ENCODE data around the gene MAGIX.
"Not testable (repeated sequence)": the region's sequence is repeated elsewhere in the genome, so short reads cannot be mapped to it uniquely, and the experiment has no call there.

MAGIX gene

DNA sequence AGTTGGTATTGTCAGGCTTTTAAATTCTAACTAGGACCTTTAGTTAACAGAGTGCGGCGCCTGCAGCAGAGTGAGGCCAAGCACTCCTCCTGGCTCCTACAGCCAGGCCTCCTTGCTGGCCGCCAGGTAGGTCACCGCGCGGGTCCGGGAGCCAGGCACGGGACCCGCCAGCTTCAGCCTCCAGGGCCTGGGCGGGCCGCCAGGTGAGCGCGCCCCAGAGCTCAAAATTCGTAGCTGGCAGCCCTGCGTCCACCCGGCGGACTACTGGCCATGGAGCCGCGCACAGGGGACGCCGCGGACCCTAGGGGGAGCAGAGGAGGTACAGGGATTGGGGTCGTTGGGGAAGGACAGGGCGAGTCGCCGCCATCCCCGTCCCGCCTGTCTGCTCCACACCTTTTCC, at the start of gene MAGIX:
TSS of gene MAGIX (plus strand) at position 139 of the 400 bp plus-strand sequence. CDS start at position 271, 132 bp downstream.
- DNase-seq: no peak

DNA sequence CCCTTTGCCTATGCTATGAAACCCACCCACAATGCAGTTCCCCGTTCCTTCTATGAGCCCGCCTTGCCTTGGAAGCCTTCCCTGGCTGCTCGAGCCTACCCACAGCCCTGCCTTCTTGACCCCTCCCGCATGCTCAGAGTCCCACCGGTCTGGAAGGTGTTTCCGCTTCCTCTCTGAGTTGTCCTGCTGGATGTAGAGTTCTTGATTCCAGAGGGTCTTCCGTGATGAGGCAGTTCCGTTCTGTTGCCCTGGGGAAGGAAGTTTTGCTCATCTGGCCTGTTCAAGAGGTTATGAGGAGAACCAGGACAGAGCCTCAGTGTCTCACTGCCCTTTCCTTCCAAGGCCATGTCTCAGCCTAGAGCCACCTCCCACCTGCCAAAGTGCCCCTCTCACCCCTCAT, 46.5 kb upstream of the MAGIX start:
- DNase-seq: no peak

DNA sequence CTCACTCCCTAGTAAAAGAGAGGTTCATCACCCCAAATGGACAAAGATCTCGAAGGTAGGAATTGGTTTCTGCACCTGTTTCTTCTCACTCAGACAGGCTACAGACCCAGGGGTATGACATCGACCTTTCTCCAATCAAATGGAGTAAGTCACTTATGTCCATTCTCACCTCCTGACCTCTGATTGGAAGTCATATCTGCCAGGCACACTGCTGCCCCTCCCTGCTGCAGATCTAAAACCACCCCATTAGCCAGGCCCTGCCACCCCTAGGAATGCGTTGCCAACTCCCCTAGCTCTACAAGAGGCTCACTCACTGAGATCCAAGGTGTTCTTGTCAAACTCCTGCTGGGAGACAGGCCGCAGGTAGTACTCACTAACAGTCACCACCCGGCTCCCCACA, 45.8 kb upstream of the MAGIX start:
- DNase-seq: no peak

DNA sequence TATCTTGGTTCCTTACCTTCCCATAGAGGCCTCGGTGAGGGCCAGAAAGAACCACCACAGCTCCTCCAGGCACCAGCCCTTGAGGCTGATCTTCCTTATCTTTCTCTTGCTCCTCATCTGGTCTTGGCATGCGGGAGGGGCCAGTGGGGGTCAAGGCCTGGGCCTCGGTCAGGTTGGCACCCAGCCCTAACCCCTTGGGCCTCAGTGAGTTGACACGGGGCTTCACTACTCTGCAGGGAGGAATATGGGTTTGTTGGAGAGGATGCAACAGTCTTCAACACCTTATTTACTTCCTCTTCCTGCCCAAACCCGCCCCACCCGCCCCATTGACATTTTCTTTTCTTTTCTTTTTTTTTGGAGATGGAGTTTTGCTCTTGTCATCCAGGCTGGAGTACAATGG, 45.0 kb upstream of the MAGIX start:
- no peak for DNase-seq

GRCh38 chrX:49120091-49120490, 42.5 kb upstream of the MAGIX start:
- DNase-seq: no peak

- DNase-seq: no peak
Observed at GRCh38 chrX:49122499-49122898, 40.1 kb upstream of the MAGIX start.

DNA sequence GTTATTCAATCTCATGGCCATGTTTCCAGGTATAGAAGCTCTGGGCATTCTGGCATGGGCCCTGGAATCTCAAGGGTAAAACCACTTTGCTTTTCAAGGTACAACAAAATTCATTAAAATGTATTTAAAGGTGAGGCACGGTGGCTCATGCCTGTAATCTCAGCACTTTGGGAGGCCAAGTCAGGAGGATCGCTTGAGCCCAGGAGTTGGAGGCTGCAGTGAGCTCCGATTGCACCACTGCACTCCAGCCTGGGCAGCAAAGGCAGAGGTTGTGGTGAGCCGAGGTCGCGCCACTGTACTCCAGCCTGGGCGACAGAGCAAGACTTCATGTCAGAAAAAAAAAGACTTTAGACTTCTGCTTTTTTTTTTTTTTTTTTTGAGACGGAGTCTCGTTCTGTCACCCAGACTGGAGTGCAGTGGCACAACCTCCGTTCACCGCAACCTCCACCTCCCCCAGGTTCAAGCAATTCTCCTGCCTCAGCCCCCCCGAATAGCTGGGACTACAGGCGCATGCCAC, 34.8 kb upstream of the MAGIX start:
- DNase-seq: peak in 1 of 2 donors; percentile 10

DNA sequence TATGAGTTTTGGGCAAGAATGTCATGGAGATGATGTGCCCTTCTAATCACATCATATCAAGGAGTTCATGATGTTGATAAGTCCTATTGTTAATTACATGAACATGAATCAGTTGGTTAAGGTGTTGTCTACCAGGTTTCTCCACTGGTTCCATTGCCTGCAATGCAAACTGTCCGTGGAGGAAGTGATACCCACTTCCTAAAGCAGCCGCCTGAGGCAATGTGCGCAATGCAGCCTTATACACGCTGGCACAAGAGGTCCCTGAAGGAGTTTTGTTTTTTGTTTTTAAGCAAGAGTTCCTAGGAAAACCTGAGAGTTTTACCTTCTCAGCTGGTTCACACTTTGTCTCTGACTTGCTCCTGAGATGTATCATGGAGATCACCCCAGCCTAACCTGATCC, 33.1 kb upstream of the MAGIX start:
- DNase-seq: no peak

DNA sequence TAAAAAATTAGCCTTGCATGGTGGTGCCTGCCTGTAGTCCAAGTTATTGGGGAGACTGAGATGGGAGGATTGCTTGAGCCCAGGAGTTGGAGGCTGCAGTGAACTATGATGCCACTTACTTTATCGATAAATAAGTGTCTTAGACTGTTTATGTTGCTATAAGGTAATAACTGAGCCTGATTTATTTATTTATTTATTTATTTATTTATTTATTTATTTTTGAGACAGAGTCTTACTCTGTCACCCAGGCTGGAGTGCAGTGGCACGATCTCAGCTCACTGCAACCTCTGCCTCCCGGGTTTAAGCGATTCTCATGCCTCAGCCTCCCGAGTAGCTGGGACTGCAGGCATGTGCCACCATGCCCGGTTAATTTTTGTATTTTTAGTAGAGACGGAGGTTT, 30.3 kb upstream of the MAGIX start:
- DNase-seq: not testable (repeated sequence)

DNA sequence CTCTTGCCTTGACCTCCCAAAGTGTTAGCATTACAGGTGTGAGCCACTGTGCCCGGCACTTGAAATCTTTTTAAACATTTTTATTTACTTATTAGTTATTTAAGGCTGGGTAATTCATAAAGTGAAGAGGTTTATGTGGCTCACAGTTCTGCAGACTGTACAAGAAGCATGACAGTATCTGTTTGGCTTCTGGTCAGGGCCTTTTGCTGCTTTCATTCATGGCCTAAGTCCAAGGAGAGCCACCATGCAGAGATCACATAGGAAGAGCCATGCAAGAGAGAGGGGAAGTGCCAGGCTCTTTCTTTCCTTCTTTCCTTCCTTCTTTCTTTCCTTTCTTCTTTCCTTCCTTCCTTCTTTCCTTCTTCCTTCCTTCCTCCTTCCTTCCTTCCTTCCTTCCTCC, 28.8 kb upstream of the MAGIX start:
- DNase-seq: no peak

- DNase-seq: no peak
Observed at GRCh38 chrX:49137492-49137891, 25.1 kb upstream of the MAGIX start.

DNA sequence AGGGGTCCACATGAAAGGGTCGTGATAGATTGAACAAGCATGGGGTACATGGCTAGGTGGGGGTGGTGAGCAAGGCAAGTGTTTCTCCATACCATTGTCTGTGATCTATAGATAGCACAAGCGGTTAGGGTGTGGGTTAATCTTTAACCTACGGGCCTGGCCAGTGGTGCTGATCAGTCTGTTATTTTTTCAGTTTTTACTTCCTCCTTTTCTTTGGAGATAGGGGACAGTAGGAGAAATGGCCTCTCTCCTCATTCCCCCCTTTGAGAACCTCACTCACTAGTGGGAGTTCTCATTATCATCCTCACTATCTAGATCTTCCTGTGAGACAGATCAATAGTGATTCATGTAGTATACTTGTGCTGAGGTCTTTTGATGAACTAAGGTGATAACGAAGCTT, 22.8 kb upstream of the MAGIX start:
- DNase-seq: no peak

DNA sequence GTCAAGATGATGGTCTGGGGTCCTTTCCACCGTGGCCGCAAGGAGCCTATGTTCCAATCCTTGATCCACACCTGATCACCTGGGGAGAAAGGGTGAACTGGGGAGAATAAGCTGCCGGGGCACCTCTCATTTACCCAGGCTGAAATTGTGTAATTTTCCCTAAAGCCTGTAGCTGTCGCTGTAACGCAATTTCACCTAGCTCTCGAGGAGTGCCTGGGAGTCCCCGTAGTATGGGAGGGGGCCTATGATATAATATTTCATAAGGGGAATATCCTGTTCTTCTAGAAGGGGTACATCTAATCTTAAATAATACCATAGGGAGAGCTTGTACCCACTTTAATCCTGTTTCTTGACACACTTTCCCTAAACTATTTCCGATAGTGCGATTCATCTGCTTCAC, 20.3 kb upstream of the MAGIX start:
- not testable (repeated sequence) for DNase-seq

DNA sequence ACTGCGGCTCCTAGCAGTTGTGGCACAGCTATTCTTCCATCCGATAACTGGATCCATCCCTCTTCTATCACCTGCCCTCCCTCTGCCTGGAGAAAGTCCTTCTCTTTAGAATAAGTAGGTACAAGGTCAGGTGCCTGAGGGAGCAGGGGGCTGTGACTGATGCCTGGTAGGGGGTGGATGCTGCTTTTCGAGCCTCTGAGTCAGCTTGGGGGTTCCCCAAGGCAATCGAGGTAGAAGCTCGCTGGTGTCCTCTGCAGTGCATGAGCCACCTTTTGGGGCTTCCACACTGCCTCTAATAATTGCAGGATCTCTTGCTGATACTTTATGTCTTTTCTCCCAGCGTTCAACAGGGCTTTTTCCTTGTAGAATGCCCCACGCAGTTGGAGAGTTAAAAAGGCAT, 19.4 kb upstream of the MAGIX start:
- DNase-seq: not testable (repeated sequence)

DNA sequence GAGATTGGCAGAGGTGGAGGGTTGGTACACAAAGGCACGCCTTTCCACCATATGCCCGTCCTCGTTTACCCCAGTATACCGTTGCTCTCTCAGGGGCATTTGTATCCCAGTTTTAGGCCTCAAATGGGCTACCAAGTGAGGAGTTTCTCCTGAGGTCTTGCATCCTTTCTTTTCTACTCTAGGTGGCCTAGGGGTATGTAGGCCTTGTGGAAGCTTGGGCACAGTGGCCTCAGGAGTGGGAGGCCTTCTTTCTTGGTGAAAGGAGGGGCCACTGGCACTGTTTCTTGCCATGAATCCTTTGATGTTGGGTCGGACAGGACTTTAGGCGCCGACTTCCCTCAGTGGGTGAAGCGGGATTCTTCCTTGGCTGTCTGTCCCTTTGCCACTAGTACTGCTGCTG, 15.3 kb upstream of the MAGIX start:
- DNase-seq: no peak

- no peak for DNase-seq
Observed at GRCh38 chrX:49147936-49148335, 14.6 kb upstream of the MAGIX start.

- DNase-seq: not testable (repeated sequence)
Observed at GRCh38 chrX:49148390-49149100, 14.0 kb upstream of the MAGIX start.

DNA sequence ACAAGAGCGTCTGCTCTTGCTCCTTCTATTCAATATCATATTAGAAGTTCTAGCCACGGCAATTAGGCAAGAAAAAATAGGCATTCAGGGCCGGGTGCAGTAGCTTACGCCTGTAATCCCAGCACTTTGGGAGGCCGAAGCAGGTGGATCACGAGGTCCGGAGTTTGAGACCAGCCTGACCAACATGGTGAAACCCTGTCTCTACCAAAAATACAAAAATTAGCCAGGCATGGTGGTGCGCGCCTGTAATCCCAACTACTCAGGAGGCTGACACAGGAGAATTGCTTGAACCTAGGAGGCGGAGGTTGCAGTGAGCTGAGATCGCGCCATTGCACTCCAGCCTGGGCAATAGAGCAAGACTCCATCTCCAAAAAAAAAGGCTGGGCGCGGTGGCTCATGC, 13.3 kb upstream of the MAGIX start:
- not testable (repeated sequence) for DNase-seq

DNA sequence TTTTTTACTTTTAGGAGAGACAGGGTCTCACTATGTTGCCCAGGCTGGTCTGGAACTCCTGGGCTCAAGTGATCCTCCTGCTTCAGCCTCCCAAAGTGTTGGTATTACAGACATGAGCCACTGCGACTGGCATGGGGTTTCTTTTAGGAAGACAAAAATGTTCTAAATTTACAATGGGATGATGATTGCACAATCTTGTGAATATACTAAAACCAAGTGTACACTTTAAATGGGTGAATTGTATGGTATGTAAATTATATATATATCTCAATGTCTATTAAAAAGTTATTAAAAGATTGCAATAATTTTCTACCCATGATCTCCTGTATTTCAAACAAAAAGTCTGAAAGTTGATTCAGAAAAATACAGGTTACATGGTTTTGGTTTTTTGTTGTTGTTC, 9.1 kb upstream of the MAGIX start:
- DNase-seq: no peak

DNA sequence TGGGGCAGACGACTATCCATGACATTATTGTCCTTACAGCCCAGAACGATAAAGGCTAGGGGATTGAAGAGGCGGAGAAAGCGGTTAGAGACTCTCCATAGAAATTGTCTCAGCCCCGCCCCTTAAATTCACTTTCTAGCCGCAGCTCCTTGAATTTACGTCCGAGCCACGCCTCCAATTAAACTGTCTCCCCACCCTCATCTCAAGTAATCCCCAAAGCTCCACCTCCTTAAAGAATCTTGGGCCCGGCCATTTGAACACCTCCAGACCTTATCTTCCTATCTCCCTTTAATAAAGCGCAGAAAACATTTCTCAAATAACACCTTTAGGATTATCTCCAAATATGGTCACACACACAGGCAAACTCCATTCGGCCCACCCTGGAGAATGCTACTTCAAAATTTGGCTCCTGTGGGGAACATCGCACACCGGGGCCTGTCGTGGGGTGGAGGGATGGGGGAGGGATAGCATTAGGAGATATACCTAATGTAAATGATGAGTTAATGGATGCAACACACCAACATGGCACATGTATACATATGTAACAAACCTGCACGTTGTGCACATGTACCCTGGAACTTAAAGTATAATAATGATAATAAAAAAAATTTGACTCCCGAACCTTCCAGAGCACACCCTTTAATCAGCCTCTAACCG, 7.2 kb upstream of the MAGIX start:
- DNase-seq: peak in 1 of 2 donors; percentile 3

- peak; percentile 42 to 50 for DNase-seq
Observed at GRCh38 chrX:49155900-49156837, 6.4 kb upstream of the MAGIX start.

DNA sequence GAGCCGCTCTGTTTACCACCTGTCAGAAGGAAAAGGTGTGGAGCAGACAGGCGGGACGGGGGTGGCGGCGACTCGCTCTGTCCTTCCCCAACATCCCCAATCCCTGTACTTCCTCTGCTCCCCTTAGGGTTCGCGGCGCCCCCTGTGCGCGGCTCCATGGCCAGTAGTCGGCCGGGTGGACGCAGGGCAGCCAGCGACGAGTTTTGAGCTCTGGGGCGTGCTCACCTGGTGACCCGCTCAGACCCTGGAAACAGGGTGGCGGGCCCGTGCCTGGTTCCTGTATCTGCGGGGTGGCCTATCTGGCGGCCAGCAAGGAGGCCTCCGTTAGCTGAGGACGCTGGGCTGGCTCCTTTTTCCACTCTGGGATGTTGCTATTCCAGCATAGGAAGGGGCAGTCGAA, 5.4 kb upstream of the MAGIX start:
- DNase-seq: no peak

DNA sequence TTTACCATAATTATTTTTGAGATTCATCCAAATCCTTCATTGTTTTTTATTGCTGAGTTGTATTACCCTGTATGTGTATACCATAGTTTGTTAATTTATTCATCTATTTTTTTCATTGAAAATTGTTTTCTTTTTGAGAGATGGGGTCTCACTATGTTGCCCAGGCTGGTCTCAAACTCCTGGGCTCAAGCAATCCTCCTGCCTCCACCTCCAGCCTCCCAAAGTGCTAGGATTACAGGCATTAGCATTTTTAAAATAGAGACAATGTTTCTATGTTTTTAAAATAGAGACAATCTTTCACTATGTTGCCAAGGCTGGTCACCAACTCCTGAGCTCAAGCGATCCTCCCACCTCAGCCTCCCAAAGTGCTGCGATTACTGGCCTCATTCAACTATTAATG, 1.6 kb upstream of the MAGIX start:
- no peak for DNase-seq
